Neuronal stem cell (in vitro differentiated cells): ENCODE data around the gene DYNLT4.

ENCODE experiments used
- DNase-seq: peaks from one replicate; pipeline ENCODE4 v3.0.0-alpha.2; 2013; ENCODE audit warnings: low spot score
- H2AFZ ChIP-seq: one replicate; pipeline ENCODE4 v1.6.1; 2013; ENCODE audit warnings: mild to moderate bottlenecking, low read length, inconsistent platforms
- H2AK5ac ChIP-seq: 2 replicates; pipeline ENCODE4 v1.6.1; 2013; ENCODE audit warnings: low read depth, mild to moderate bottlenecking, inconsistent platforms, low read length, moderate library complexity, mixed read lengths
- H2BK120ac ChIP-seq: 2 replicates; pipeline ENCODE4 v1.6.1; 2013; ENCODE audit warnings: low read depth, mild to moderate bottlenecking, inconsistent platforms, low read length, moderate library complexity, mixed read lengths
- H2BK12ac ChIP-seq: one replicate; pipeline ENCODE4 v1.6.1; 2013; ENCODE audit warnings: low read length, inconsistent platforms
- H2BK15ac ChIP-seq: 2 replicates; pipeline ENCODE4 v1.6.1; 2013; ENCODE audit warnings: mild to moderate bottlenecking, low read length, inconsistent platforms, mixed read lengths
- H2BK5ac ChIP-seq: one replicate; pipeline ENCODE4 v1.6.1; 2013; ENCODE audit warnings: inconsistent platforms, mild to moderate bottlenecking, low read length, moderate library complexity
- H3K14ac ChIP-seq: one replicate; pipeline ENCODE4 v1.6.1; 2013; ENCODE audit warnings: low read length, inconsistent platforms
- H3K18ac ChIP-seq: 2 replicates; pipeline ENCODE4 v1.6.1; 2013; ENCODE audit warnings: low read length, inconsistent platforms
- H3K23ac ChIP-seq: 2 replicates; pipeline ENCODE4 v1.6.1; 2013; ENCODE audit warnings: low read depth, mild to moderate bottlenecking, mixed read lengths, low read length, inconsistent platforms; ENCODE audit not compliant: poor library complexity
- H3K27ac ChIP-seq: replicated peaks from 3 replicates; pipeline ENCODE4 v1.5.1; 2013; ENCODE audit warnings: low read length, inconsistent platforms
- H3K27me3 ChIP-seq, 3 experiments: 2 replicates each; pipeline ENCODE4 v1.6.1; 2013; ENCODE audit warnings: low read length in 3 of 3, mild to moderate bottlenecking in 2 of 3, inconsistent platforms in 1 of 3, low read depth in 1 of 3, mixed read lengths in 1 of 3, moderate library complexity in 1 of 3; ENCODE audit not compliant: control insufficient read depth in 3 of 3, insufficient read depth in 3 of 3
- H3K36me3 ChIP-seq, 2 donors: replicated peaks in 1 of 2; 2 replicates each; pipeline ENCODE4 v1.6.1; 2013; ENCODE audit warnings: low read length in 2 of 2; ENCODE audit not compliant: control insufficient read depth in 2 of 2, insufficient read depth in 2 of 2
- H3K4ac ChIP-seq: 2 replicates; pipeline ENCODE4 v1.6.1; 2013; ENCODE audit warnings: inconsistent platforms, mild to moderate bottlenecking, low read length, moderate library complexity
- H3K4me1 ChIP-seq, 2 donors: 1 replicate in 1 of 2; 2 replicates in 1 of 2; pipeline ENCODE4 v1.6.1; 2013; ENCODE audit warnings: low read length in 2 of 2, low read depth in 1 of 2; ENCODE audit not compliant: control insufficient read depth in 2 of 2, insufficient read depth in 1 of 2
- H3K4me2 ChIP-seq: one replicate; pipeline ENCODE4 v1.6.1; 2013; ENCODE audit warnings: mild to moderate bottlenecking, low read length, inconsistent platforms; ENCODE audit not compliant: insufficient read depth, poor library complexity, severe bottlenecking
- H3K4me3 ChIP-seq, 2 donors: 2 replicates each; pipeline ENCODE4 v1.5.1; 2013; ENCODE audit warnings: low read length in 2 of 2, mild to moderate bottlenecking in 2 of 2, inconsistent platforms in 1 of 2, moderate library complexity in 1 of 2
- H3K79me1 ChIP-seq: one replicate; pipeline ENCODE4 v1.6.1; 2013; ENCODE audit warnings: low read depth, mild to moderate bottlenecking, inconsistent platforms, low read length, moderate library complexity
- H3K9ac ChIP-seq: one replicate; pipeline ENCODE4 v1.6.1; 2013; ENCODE audit warnings: mild to moderate bottlenecking, low read depth, low read length, inconsistent platforms; ENCODE audit not compliant: poor library complexity
- H3K9me3 ChIP-seq, 2 donors: replicated peaks in 1 of 2; 2 replicates each; pipeline versions ENCODE3 to v1.6.1; 2013; ENCODE audit warnings: low read length in 2 of 2, mild to moderate bottlenecking in 2 of 2, inconsistent platforms in 1 of 2, low read depth in 1 of 2, mixed read lengths in 1 of 2, moderate library complexity in 1 of 2; ENCODE audit not compliant: control insufficient read depth in 2 of 2, insufficient read depth in 1 of 2
- H4K8ac ChIP-seq: one replicate; pipeline ENCODE4 v1.6.1; 2013; ENCODE audit warnings: low read depth, mild to moderate bottlenecking, inconsistent platforms, low read length, moderate library complexity
- H4K91ac ChIP-seq: one replicate; pipeline ENCODE4 v1.6.1; 2013; ENCODE audit warnings: low read length, low read depth, mild to moderate bottlenecking, inconsistent platforms; ENCODE audit not compliant: poor library complexity
- WGBS, 2 donors: extraction: QIAGEN DNeasy Blood & Tissue Kit; methylation state at CpG; one replicate each; pipeline ENCODE4 v1.1.7; 2013; ENCODE audit warnings: missing lambda C conversion rate in 2 of 2, mixed read lengths in 1 of 2; ENCODE audit not compliant: insufficient read length in 2 of 2, insufficient replicate concordance in 1 of 2; ENCODE audit errors: extremely low coverage in 2 of 2; 5-methylcytosine and 5-hydroxymethylcytosine counted together

Gene DYNLT4

DNA sequence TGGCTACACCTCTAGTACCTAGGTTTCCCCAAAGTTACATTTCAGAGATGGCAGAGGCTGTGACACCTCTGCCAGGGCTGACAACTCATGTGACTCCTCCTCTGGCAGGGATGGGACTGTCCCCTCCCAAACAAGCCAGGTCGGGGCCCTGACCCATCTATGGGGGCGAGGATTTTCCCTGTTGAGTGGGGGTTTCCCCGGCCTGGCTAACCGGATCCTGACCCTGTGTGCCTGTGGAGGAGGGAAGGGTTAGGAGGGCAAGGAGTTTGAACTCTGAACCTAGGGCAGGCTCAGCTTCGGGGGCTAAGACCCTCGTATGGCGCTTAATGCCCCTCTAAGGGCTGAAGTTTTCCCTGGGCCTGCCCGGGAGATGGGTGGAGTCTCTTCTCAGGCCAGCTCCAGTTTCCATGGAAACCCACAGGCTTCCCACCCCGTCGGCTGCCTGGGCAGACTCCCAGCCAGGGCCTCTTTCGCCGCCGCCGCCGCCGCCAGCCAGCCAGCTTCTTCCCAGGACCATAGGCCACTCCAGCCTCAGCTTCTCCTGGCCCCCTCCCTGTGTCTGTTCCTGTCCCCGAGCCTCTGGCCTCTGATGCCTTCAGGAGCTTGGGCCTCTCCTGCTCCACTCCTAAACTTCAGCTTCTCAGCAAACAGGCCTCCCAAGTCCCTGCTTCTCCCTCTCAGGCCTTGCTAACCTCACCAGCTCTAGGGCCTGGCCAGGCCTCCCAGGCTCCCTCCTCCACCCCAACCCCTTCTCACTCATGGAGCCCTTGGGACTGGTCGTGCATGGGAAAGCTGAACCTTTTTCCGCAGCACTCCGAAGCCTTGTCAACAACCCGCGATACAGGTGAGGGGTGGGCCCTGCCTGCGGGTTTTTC lies 1.1 kb upstream of the DYNLT4 start, which contains the start of gene BTBD19:
BTBD19 (plus strand) TSS at position 461 of the 875 bp plus-strand sequence; CDS start at position 759, 298 bp downstream.
- Histone ChIP-seq H3K9me3 (no peaks in the 10 kb centered on the region), H2AFZ (peak within 1 kb of the TSS; percentile 78), H3K36me3 (peaks cover 20 to 34% of the 10 kb centered on the region in 2 donors), H3K9ac (peak within 1 kb of the TSS; percentile 75), H4K91ac (peak within 1 kb of the TSS; percentile 41), H2AK5ac (peak within 1 kb of the TSS; percentile 96), H3K27ac (peak within 1 kb of the TSS; percentile 93), H3K27me3 (peaks cover 0 to 4% (median 0%) of the 10 kb centered on the region in 3 experiments), H3K14ac (no peak within 1 kb of the TSS), H2BK120ac (peak within 1 kb of the TSS; percentile 58), H3K18ac (peak within 1 kb of the TSS; percentile 98), H3K4me2 (peak within 1 kb of the TSS; percentile 64), H2BK12ac (peak within 1 kb of the TSS; percentile 84), H3K23ac (peak within 1 kb of the TSS; percentile 45), H3K79me1 (peaks cover 5% of the 10 kb centered on the region), H4K8ac (no peak within 1 kb of the TSS), H2BK5ac (peak within 1 kb of the TSS; percentile 88), H3K4me3 (peak within 1 kb of the TSS in 1 of 2 donors; percentile 47), H2BK15ac (peak within 1 kb of the TSS; percentile 52), H3K4ac (peak within 1 kb of the TSS; percentile 97), H3K4me1 (peaks cover 28 to 48% of the 10 kb centered on the region in 2 donors)
- no peak for DNase-seq
- no CpG with 5 or more reads among the region's 23 CpGs for WGBS, 2 donors

DNA sequence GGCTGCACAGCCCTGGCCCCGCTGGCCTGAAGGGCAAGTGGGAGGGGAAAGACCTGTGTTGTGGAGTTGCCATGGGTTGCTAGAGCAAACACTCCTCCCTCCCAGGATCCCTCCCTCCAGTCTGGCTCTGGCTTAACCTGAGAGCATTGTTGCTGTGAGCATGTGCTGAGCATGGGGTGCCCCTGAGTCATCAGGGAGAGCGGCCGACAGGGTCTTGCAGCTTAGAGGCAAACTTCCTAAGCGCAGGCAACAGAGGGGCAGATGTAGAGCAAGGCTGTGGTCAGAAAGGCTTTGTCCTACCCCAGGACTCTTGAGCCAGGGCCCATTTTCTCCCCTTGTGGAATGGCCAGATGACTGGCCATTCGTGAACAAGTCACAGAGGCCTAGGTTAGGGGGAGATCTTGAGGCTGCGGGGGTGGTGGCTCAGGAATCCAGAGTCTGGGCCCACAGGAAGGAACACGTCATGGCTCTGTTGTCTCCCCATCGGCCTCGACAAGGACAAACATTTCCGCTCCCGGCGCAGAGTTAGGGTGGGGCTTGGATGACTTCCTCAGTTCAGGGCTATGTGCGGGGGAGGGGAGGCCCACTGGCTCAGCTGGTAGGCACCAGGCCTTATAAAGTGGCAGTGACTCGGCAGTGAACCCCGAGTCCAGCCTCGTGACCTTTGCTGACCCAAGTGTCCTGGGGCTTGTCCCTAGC lies 362 bp upstream of the DYNLT4 start:
- Histone ChIP-seq H4K91ac (peak overlapping the region; percentile 41), H2BK15ac (peak overlapping the region; percentile 26), H3K4me2 (peak overlapping the region; percentile 64), H3K9me3 (no peaks in the 10 kb centered on the region), H3K4me1 (peaks cover 35 to 51% of the 10 kb centered on the region in 2 donors), H3K79me1 (peaks cover 2% of the 10 kb centered on the region), H3K27me3 (no peaks in the 10 kb centered on the region), H3K18ac (peak overlapping the region; percentile 98), H3K36me3 (peaks cover 22 to 41% of the 10 kb centered on the region in 2 donors), H3K9ac (no peak overlapping the region), H3K23ac (peak overlapping the region; percentile 45), H3K27ac (peak overlapping the region; percentile 93), H2BK12ac (peak overlapping the region; percentile 51), H3K4ac (no peak overlapping the region), H2AK5ac (peak overlapping the region; percentile 96), H2BK5ac (peak overlapping the region; percentile 88), H3K4me3 (peak overlapping the region in 1 of 2 donors; percentile 47), H2BK120ac (peak overlapping the region; percentile 58), H2AFZ (peak overlapping the region; percentile 78), H3K14ac (no peak overlapping the region), H4K8ac (no peak overlapping the region)
- WGBS, 2 donors, result no CpG with 5 or more reads among the region's 16 CpGs
- peak; percentile 90 for DNase-seq

DNA sequence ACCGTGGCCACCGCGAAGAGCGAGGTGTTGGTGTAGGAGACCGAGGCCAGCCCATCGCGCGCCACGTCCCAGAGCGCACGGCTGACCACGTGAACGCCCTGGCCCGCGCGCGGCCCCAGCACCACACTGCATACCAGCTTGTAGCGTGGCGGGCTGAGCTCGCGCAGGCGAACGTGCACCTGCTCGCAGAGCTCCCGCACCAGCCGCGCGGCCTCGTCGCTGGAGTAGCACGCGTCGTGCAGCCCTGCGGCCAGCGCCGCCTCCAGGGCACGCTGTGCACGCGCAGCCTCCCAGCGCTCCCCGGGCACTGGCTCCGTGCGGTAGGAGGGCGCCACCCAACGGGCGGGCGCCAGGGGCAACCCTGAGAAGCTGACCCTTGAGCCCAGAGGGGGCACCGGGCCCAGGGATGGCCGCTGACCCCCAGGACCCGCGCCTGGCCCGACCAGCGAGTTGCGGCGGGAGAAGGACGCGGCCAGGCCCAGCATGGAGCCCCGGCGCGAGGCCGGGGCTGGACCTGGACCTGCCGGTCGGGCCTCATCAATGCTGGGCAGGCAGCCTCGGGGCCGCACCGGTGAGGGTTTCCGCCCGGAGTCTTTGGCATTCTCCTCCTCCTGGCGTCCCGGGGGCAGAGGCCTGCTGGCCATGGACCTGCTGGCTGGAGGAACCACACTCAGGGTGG lies 987 bp downstream of the DYNLT4 start:
- H3K14ac ChIP-seq, result no peak overlapping the region

More for the DNA sequence above, 987 bp downstream of the DYNLT4 start:
- Histone ChIP-seq H3K4me3 (no peak overlapping the region), H3K4me1 (peaks cover 45 to 51% of the 10 kb centered on the region in 2 donors), H4K8ac (no peak overlapping the region), H2AFZ (no peak overlapping the region), H3K79me1 (peaks cover 2% of the 10 kb centered on the region), H2BK12ac (peak overlapping the region; percentile 92), H3K36me3 (peaks cover 22 to 41% of the 10 kb centered on the region in 2 donors), H3K9me3 (no peaks in the 10 kb centered on the region), H3K27me3 (no peaks in the 10 kb centered on the region), H3K23ac (peak overlapping the region; percentile 40), H3K4me2 (no peak overlapping the region), H3K18ac (peak overlapping the region; percentile 73), H3K27ac (no peak overlapping the region), H2BK120ac (no peak overlapping the region), H2AK5ac (peak overlapping the region; percentile 9), H4K91ac (peak overlapping the region; percentile 7), H2BK15ac (peak overlapping the region; percentile 13), H3K4ac (no peak overlapping the region), H3K9ac (peak overlapping the region; percentile 36), H2BK5ac (peak overlapping the region; percentile 31)
- WGBS, 2 donors, result no CpG with 5 or more reads among the region's 70 CpGs
- no peak for DNase-seq
